ENCODE results near the gene SCAP.

The SCAP gene

DNA sequence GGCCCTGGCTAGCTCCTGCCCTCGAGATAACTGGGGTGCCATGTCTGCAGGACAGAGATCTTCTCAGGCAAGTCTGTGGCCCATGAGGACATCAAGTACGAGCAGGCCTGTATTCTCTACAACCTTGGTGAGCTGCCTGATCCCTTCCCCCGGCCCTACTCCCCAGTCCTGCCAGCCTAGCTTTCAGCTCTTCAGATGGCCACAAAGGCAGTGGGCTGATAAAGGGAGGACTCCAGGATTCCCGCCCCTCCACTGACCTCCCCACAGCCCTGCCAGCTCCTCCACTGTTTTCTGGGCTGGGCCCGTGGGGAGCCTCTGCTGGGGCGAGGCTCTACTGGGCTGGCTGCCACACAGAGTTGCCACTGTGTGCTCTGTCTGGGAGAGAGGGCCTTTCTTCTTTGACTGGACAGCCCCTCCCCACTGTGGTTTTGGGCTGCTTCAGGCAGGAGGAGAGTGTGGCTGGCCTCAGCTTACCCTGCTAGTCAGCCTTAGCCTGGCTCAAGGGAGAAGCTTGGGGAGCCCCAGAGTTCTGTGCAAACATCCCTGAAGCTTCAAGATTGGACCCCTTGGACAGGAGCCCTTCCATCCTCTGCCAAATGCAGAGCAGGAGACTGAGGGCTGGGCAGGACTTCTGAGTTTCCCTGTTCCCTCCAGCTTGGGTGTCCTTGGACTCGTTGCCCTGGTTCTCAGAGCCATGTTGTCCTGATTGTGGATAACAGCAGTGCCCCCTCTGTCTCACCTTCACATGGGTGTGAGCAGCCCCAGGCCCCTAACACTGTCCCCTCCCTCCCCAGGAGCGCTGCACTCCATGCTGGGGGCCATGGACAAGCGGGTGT, 70.6 kb downstream of the SCAP start:
- H3K4me3 ChIP-seq (ENCODE audit: low read length), result no peak overlapping the region
- no peak for TF ChIP-seq CTCF (conservative IDR thresholded peaks at IDR 0.05; ENCODE audit: low read depth, low read length)

GRCh38 chr3:47404431-47404876, 71.3 kb downstream of the SCAP start:
- TF ChIP-seq CTCF (conservative IDR thresholded peaks at IDR 0.05; ENCODE audit: low read depth, low read length), result no peak
- H3K4me3 ChIP-seq (ENCODE audit: low read length), result no peak overlapping the region
- DNase-seq (ENCODE audit: low read depth), result no peak

More for the DNA sequence above, 70.6 kb downstream of the SCAP start:
- no peak for DNase-seq (ENCODE audit: low read depth)

- no peak for DNase-seq (ENCODE audit: low read depth)
- H3K4me3 ChIP-seq (ENCODE audit: low read length), result no peak overlapping the region
- TF ChIP-seq CTCF (conservative IDR thresholded peaks at IDR 0.05; ENCODE audit: low read depth, low read length), result no peak
Observed at GRCh38 chr3:47399531-47400270, 76.0 kb downstream of the SCAP start.

DNA sequence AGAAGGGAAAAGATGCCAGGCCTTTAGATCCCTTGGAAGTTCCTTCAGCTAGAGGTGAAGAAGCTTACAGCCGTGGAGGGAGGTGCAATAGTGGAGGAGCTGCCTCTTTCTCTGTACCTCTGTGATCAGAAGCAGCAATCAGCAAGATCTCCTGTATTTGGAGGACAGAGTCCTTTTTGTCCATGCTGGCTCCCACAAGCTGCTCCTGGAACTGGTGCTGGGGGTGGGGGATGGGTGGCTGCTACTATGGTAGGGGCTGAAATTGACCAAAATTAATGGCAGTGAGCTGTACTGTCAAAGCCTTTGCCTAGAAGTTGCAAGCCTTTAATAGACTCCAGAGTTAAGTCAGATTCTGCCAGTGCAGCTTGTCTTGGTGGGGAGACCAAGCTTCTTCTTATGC, 76.7 kb downstream of the SCAP start:
- H3K4me3 ChIP-seq (ENCODE audit: low read length), result no peak overlapping the region
- no peak for DNase-seq (ENCODE audit: low read depth)
- no peak for TF ChIP-seq CTCF (conservative IDR thresholded peaks at IDR 0.05; ENCODE audit: low read depth, low read length)

DNA sequence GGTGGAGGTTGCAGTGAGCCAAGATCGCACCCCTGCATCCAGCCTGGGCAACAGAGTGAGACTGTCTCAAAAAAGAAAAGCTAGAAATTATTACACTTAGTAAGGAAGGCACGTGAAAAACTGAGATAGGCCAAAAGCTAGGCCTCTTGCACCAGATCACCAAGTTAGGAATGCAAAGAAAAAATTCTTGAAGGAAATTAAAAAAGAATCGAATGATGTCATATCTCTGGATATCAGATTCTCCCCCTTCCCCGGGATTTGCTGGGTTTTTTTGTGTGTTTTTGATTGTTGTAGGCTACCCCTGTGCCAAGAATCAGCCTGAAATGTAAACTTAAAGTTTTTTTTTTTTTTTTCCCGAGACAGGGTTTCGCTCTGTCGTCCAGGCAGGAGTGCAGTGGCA, 77.5 kb downstream of the SCAP start:
- DNase-seq (ENCODE audit: low read depth), result no peak
- H3K4me3 ChIP-seq (ENCODE audit: low read length), result no peak overlapping the region
- TF ChIP-seq CTCF (conservative IDR thresholded peaks at IDR 0.05; ENCODE audit: low read depth, low read length), result no peak

DNA sequence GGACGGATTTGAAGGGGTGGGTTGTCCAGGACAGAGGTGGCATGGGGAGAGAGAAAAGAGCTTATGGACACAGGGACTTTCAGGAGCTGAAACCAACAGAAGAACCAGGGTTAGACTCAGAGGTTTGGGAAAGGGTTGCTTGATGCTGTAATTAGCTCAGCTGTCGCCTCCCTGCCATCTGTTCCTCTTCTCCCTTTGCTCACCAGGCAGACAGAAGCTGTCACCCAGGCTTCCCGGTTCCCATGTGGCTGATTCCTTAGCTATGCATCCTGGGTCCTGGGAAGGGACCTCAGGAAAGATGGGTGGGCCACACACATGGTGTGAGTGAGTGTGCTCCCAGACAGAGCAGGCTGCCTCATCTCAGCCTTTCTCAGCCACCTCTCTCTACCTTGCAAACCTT, 80.9 kb downstream of the SCAP start:
- TF ChIP-seq CTCF (conservative IDR thresholded peaks at IDR 0.05; ENCODE audit: low read depth, low read length), result no peak
- no peak overlapping the region for H3K4me3 ChIP-seq (ENCODE audit: low read length)
- no peak for DNase-seq (ENCODE audit: low read depth)

All from retinal pigment epithelial cell (primary cell).